Breast epithelium (tissue), 4 donors: Measurements from ENCODE around the gene LAMTOR2. TPM values are rescaled to one million over a fixed set of nuclear protein-coding genes. Genes with fewer than 3 reads are reported as not detected.
A peak's percentile ranks its signal among the peaks of the same experiment; 100 is the strongest.

ENCODE experiments used
- DNase-seq, 2 donors: peaks; one replicate each; pipeline ENCODE4 v3.0.0-alpha.2; 2019; ENCODE audit warnings: low spot score in 2 of 2
- H3K27ac ChIP-seq, 2 donors: fragments of 200-600 bp; sonication (generic) in 1 of 2; one replicate each; pipeline ENCODE4 v1.5.1; 2016 to 2019; ENCODE audit warnings: mild to moderate bottlenecking in 1 of 2
- H3K27me3 ChIP-seq, 2 donors: fragments of 200-600 bp; sonication (generic) in 1 of 2; one replicate each; pipeline versions ENCODE4 v1.5.1 to v1.6.0; 2017 to 2019; ENCODE audit warnings: control low read depth in 1 of 2, mild to moderate bottlenecking in 1 of 2
- H3K36me3 ChIP-seq: fragments of 200-600 bp; one replicate; pipeline ENCODE4 v1.5.1; 2019
- H3K4me1 ChIP-seq, 2 donors: fragments of 200-600 bp; sonication (generic); one replicate each; pipeline ENCODE4 v1.5.1; 2016 to 2019; ENCODE audit warnings: control low read depth in 1 of 2
- H3K4me3 ChIP-seq, 3 donors: fragments of 200-600 bp; sonication (generic); 1 replicate in 2 of 3; 2 replicates in 1 of 3; pipeline ENCODE4 v1.5.1; 2016 to 2019; ENCODE audit warnings: mild to moderate bottlenecking in 3 of 3, moderate library complexity in 2 of 3
- H3K9me3 ChIP-seq, 2 donors: fragments of 200-600 bp; sonication (generic) in 1 of 2; one replicate each; pipeline ENCODE4 v1.5.1; 2016 to 2019; ENCODE audit warnings: control low read depth in 1 of 2
- POLR2A ChIP-seq: fragments of 450-650 bp; IDR thresholded peaks from one replicate; pipeline ENCODE4 v1.6.1; 2016; ENCODE audit warnings: antibody characterized with exemption, mild to moderate bottlenecking, moderate library complexity
- POLR2AphosphoS5 ChIP-seq, 3 donors: sonication (generic); formaldehyde crosslinking; IDR thresholded peaks; one replicate each; pipeline ENCODE4 v1.6.1; 2017; ENCODE audit warnings: antibody characterized with exemption in 3 of 3
- intact Hi-C: fragments of 100-400 bp; cut with DNase I; formaldehyde crosslinking; loops from one replicate; pipeline ENCODE4 v1.15.1; 2023; ENCODE audit warnings: low total_unique reads
- total RNA-seq, 3 donors: library from RNA; depleted of rRNA; stranded (reverse); fragments of >200 nt; gene quantifications; one replicate each; pipeline ENCODE4 v1.1.0, GENCODE V29; 2016
- TF ChIP-seq, protein P1 (sequence below), 3 donors: fragments of 450-650 bp; IDR thresholded peaks; one replicate each; pipeline ENCODE4 v1.5.1; 2016 to 2017; ENCODE audit warnings: antibody characterized with exemption in 3 of 3, mild to moderate bottlenecking in 3 of 3, moderate library complexity in 3 of 3

Gene LAMTOR2
- total RNA-seq, result 10 to 100 TPM; 60.7 to 75.5 (median 69.8) TPM

- Histone ChIP-seq H3K4me3 (peak within 1 kb of the TSS; percentile 79 to 90 (median 83)), H3K9me3 (no peaks in the 10 kb centered on the region), H3K4me1 (no peaks in the 10 kb centered on the region), H3K27me3 (no peaks in the 10 kb centered on the region), H3K36me3 (no peaks in the 10 kb centered on the region), H3K27ac (peak within 1 kb of the TSS; percentile 91 to 93)
- DNase-seq, result peak; percentile 96
- intact Hi-C loops, result no loop called here
- TF ChIP-seq POLR2AphosphoS5 (IDR thresholded peaks at IDR 0.05) (peak; percentile 76 to 87 (median 80)), POLR2A (peak; percentile 14)
- TF ChIP-seq, protein P1, sequence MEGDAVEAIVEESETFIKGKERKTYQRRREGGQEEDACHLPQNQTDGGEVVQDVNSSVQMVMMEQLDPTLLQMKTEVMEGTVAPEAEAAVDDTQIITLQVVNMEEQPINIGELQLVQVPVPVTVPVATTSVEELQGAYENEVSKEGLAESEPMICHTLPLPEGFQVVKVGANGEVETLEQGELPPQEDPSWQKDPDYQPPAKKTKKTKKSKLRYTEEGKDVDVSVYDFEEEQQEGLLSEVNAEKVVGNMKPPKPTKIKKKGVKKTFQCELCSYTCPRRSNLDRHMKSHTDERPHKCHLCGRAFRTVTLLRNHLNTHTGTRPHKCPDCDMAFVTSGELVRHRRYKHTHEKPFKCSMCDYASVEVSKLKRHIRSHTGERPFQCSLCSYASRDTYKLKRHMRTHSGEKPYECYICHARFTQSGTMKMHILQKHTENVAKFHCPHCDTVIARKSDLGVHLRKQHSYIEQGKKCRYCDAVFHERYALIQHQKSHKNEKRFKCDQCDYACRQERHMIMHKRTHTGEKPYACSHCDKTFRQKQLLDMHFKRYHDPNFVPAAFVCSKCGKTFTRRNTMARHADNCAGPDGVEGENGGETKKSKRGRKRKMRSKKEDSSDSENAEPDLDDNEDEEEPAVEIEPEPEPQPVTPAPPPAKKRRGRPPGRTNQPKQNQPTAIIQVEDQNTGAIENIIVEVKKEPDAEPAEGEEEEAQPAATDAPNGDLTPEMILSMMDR (IDR thresholded peaks at IDR 0.05), result peak in 1 of 3 donors; percentile 17
These were observed at the start of gene LAMTOR2 for GRCh38 chr1:156054500-156055280. Gene LAMTOR2 (plus strand): TSS chr1:156054782. CDS start chr1:156054890, 108 bp downstream.

- Histone ChIP-seq H3K4me1 (peaks cover 0 to 5% of the 10 kb centered on the region in 2 donors), H3K36me3 (no peaks in the 10 kb centered on the region), H3K4me3 (no peak overlapping the region), H3K27ac (peak overlapping the region; percentile 80 to 82), H3K27me3 (no peaks in the 10 kb centered on the region), H3K9me3 (no peaks in the 10 kb centered on the region)
- no peak for TF ChIP-seq POLR2A
- TF ChIP-seq, protein P1 (IDR thresholded peaks at IDR 0.05), result no peak
- no peak for TF ChIP-seq POLR2AphosphoS5 (IDR thresholded peaks at IDR 0.05)
- intact Hi-C loops, result no loop called here
- DNase-seq, result peak in 1 of 2 donors; percentile 48
These were observed 49.6 kb upstream of the LAMTOR2 start for GRCh38 chr1:156004843-156005584.

GRCh38 chr1:156006666-156007376, 47.8 kb upstream of the LAMTOR2 start:
- Histone ChIP-seq H3K4me3 (no peak overlapping the region), H3K27me3 (no peaks in the 10 kb centered on the region), H3K9me3 (no peaks in the 10 kb centered on the region), H3K27ac (peak overlapping the region; percentile 72 to 82), H3K36me3 (no peaks in the 10 kb centered on the region), H3K4me1 (no peaks in the 10 kb centered on the region)
- DNase-seq, result peak in 1 of 2 donors; percentile 65
- intact Hi-C loops, result no loop called here
- TF ChIP-seq, protein P1 (IDR thresholded peaks at IDR 0.05), result no peak
- TF ChIP-seq POLR2A (no peak), POLR2AphosphoS5 (IDR thresholded peaks at IDR 0.05) (no peak)

GRCh38 chr1:156009404-156009803, 45.2 kb upstream of the LAMTOR2 start:
- intact Hi-C loops, result loop anchor here (2.0 kb wide), 1 partner anchor 53 kb away; no protein-coding TSS in a partner anchor
- no peak overlapping the region for H3K4me3 ChIP-seq
- H3K27me3 ChIP-seq, result no peaks in the 10 kb centered on the region
- TF ChIP-seq, protein P1 (IDR thresholded peaks at IDR 0.05), result no peak
- TF ChIP-seq POLR2AphosphoS5 (IDR thresholded peaks at IDR 0.05), result no peak
- no peak for TF ChIP-seq POLR2A
- DNase-seq, result no peak
- H3K4me1 ChIP-seq, result no peaks in the 10 kb centered on the region
- peak overlapping the region in 1 of 2 donors; percentile 58 for H3K27ac ChIP-seq
- no peaks in the 10 kb centered on the region for H3K9me3 ChIP-seq
- no peaks in the 10 kb centered on the region for H3K36me3 ChIP-seq
